K562 (cell line): ENCODE results near the gene PLA2G15. TPM values are rescaled to one million over a fixed set of nuclear protein-coding genes. Genes with fewer than 3 reads are reported as not detected.
A peak's percentile ranks its signal among the peaks of the same experiment; 100 is the strongest.

Experiments
- ASH1L ChIP-seq: fragments of 450-650 bp; IDR thresholded peaks from 2 replicates; pipeline ENCODE4 v1.6.1; 2018; ENCODE audit warnings: borderline replicate concordance, mild to moderate bottlenecking, low read depth; ENCODE audit not compliant: partially characterized antibody
- BRD9 ChIP-seq: fragments of 450-650 bp; IDR thresholded peaks from 2 replicates; pipeline ENCODE4 v1.6.1; 2018; ENCODE audit warnings: low read depth; ENCODE audit not compliant: partially characterized antibody
- CTBP1 ChIP-seq: fragments of 450-650 bp; IDR thresholded peaks from 2 replicates; pipeline ENCODE4 v1.6.1; 2016; ENCODE audit warnings: borderline replicate concordance
- EGR1 ChIP-seq: fragments of 450-650 bp; conservative IDR thresholded peaks from 2 replicates; pipeline ENCODE4 v1.6.1; 2017; ENCODE audit warnings: mild to moderate bottlenecking
- GABPB2 ChIP-seq: fragments of 250-450 bp; sonication (Bioruptor Pico); conservative IDR thresholded peaks from 2 replicates; pipeline ENCODE4 v1.5.1; 2021; ENCODE audit warnings: mild to moderate bottlenecking
- MAFG ChIP-seq: fragments of 450-650 bp; conservative IDR thresholded peaks from 2 replicates; pipeline ENCODE4 v1.6.1; 2016; ENCODE audit warnings: missing genetic modification characterization, missing compliant biosample characterization
- NFRKB ChIP-seq: fragments of 450-650 bp; IDR thresholded peaks from 2 replicates; pipeline ENCODE4 v1.6.1; 2016; ENCODE audit warnings: low read depth
- TSC22D4 ChIP-seq: fragments of 450-650 bp; IDR thresholded peaks from 2 replicates; pipeline ENCODE4 v1.6.1; 2016; ENCODE audit warnings: missing genetic modification characterization, missing biosample characterization, control low read depth
- polyA plus RNA-seq, 8 experiments: library from polyadenylated mRNA; depleted of rRNA in 4 of 8; stranded (reverse) in 5 of 8; unstranded in 3 of 8; fragments of >200 nt; fragmentation: Nextera tagmentation in 2 of 8; fragmentation: Illumina TruSeq in 1 of 8; extraction: Ambion mirVana in 2 of 8; extraction: Trizol in 1 of 8; gene quantifications; 2 replicates each; pipeline versions ENCODE4 v1.2.1 to v1.2.3, GENCODE V29; 2011 to 2014; ENCODE audit warnings: inconsistent platforms in 1 of 8, missing spikeins in 1 of 8
- total RNA-seq, 7 experiments: library from RNA; depleted of rRNA in 6 of 7; stranded (reverse); fragments of >200 nt in 6 of 7; fragmentation: Illumina TruSeq in 2 of 7; extraction: Trizol in 2 of 7; gene quantifications; 2 replicates each; pipeline versions ENCODE4 v1.2.1 to v1.2.3, GENCODE V29; 2011 to 2021; ENCODE audit warnings: low replicate concordance in 1 of 7
- TF ChIP-seq, protein P1 (sequence below): sonication (generic); formaldehyde crosslinking; IDR thresholded peaks from 2 replicates; pipeline ENCODE4 v1.8.1; 2023; ENCODE audit warnings: mild to moderate bottlenecking, missing genetic modification reagents
- TF ChIP-seq, protein P2 (sequence below): IDR thresholded peaks from 2 replicates; pipeline ENCODE4 v1.6.1; 2016; ENCODE audit warnings: missing genetic modification characterization, missing compliant biosample characterization
- TF ChIP-seq, protein P3 (sequence below): fragments of 450-650 bp; IDR thresholded peaks from 2 replicates; pipeline ENCODE4 v1.6.1; 2017; ENCODE audit warnings: antibody characterized with exemption
- TF ChIP-seq, protein P4 (sequence below): fragments of 450-650 bp; IDR thresholded peaks from 2 replicates; pipeline ENCODE4 v1.7.1; 2018; ENCODE audit warnings: mild to moderate bottlenecking, low read depth; ENCODE audit not compliant: partially characterized antibody

Gene PLA2G15
- total and polyA plus RNA-seq, 9 of the 15 experiments (the other 6 are each of a cell fraction or from before 2014, with no cell fraction given), result 0.42 to 8.6 (median 4.8) TPM

DNA sequence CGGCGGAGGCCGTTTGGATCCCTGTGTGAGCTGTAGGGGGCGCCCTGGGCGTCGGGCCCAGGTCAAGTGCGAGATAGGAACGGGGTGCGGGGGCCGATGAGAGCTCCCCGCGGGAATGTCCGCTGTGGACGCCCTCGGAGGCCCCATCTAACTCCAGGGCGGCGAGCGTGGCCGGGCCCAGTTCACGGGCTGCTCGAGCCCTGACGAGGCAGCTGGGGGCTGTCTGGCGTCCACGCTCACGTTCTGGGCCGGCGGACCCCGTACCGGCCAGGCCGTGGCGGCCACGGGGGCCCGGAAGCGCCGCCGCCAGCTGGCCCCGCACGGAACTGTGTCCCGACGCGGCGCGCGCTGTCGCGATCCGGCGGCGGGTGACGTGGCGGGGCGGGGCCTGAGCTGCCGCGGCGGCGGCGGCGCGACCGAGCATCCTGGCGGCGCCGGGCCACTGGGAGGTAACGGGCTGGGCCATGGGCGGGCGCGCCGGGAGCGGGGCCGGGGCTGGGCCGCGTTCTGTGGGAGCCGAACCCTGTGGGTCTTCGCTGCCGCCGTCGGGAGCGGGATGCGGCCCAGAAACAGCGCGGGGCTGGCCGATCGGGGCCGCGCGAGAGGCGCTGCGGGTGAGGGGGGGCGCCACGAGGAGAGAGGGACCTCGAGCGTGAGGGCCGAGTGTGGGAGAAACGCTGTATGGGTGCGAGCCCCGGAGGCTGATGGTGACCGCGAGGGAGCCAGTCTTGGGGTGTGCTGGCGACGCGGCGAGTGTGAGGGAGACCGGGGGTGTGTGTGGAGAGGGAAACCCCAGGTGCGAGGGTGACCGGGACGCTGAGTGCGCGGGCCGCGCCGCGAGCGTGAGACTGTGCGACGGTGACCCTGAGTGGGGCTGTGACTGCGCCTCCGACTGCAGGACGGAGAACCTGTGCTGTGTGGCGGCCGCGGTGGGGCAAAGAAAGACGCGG, 19.2 kb downstream of the PLA2G15 start, which contains the start of gene SLC7A6 (continued):
- TF ChIP-seq, protein P1, sequence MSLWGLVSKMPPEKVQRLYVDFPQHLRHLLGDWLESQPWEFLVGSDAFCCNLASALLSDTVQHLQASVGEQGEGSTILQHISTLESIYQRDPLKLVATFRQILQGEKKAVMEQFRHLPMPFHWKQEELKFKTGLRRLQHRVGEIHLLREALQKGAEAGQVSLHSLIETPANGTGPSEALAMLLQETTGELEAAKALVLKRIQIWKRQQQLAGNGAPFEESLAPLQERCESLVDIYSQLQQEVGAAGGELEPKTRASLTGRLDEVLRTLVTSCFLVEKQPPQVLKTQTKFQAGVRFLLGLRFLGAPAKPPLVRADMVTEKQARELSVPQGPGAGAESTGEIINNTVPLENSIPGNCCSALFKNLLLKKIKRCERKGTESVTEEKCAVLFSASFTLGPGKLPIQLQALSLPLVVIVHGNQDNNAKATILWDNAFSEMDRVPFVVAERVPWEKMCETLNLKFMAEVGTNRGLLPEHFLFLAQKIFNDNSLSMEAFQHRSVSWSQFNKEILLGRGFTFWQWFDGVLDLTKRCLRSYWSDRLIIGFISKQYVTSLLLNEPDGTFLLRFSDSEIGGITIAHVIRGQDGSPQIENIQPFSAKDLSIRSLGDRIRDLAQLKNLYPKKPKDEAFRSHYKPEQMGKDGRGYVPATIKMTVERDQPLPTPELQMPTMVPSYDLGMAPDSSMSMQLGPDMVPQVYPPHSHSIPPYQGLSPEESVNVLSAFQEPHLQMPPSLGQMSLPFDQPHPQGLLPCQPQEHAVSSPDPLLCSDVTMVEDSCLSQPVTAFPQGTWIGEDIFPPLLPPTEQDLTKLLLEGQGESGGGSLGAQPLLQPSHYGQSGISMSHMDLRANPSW (CRISPR knock-in tag), result 0 out of 2 replicates have a peak, but pooled peaks have one; percentile 78
- TF ChIP-seq, protein P2, sequence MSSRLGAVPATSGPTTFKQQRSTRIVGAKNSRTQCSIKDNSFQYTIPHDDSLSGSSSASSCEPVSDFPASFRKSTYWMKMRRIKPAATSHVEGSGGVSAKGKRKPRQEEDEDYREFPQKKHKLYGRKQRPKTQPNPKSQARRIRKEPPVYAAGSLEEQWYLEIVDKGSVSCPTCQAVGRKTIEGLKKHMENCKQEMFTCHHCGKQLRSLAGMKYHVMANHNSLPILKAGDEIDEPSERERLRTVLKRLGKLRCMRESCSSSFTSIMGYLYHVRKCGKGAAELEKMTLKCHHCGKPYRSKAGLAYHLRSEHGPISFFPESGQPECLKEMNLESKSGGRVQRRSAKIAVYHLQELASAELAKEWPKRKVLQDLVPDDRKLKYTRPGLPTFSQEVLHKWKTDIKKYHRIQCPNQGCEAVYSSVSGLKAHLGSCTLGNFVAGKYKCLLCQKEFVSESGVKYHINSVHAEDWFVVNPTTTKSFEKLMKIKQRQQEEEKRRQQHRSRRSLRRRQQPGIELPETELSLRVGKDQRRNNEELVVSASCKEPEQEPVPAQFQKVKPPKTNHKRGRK (tag), result no peak
- TF ChIP-seq BRD9, result no peak
- peak; percentile 94 for TF ChIP-seq CTBP1
- TF ChIP-seq ASH1L, result no peak
- TF ChIP-seq MAFG (tag), result no peak
- TF ChIP-seq, protein P3, sequence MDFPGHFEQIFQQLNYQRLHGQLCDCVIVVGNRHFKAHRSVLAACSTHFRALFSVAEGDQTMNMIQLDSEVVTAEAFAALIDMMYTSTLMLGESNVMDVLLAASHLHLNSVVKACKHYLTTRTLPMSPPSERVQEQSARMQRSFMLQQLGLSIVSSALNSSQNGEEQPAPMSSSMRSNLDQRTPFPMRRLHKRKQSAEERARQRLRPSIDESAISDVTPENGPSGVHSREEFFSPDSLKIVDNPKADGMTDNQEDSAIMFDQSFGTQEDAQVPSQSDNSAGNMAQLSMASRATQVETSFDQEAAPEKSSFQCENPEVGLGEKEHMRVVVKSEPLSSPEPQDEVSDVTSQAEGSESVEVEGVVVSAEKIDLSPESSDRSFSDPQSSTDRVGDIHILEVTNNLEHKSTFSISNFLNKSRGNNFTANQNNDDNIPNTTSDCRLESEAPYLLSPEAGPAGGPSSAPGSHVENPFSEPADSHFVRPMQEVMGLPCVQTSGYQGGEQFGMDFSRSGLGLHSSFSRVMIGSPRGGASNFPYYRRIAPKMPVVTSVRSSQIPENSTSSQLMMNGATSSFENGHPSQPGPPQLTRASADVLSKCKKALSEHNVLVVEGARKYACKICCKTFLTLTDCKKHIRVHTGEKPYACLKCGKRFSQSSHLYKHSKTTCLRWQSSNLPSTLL, result no peak
- no peak for TF ChIP-seq NFRKB
- no peak for TF ChIP-seq GABPB2 (CRISPR knock-in tag)
- TF ChIP-seq, protein P4, sequence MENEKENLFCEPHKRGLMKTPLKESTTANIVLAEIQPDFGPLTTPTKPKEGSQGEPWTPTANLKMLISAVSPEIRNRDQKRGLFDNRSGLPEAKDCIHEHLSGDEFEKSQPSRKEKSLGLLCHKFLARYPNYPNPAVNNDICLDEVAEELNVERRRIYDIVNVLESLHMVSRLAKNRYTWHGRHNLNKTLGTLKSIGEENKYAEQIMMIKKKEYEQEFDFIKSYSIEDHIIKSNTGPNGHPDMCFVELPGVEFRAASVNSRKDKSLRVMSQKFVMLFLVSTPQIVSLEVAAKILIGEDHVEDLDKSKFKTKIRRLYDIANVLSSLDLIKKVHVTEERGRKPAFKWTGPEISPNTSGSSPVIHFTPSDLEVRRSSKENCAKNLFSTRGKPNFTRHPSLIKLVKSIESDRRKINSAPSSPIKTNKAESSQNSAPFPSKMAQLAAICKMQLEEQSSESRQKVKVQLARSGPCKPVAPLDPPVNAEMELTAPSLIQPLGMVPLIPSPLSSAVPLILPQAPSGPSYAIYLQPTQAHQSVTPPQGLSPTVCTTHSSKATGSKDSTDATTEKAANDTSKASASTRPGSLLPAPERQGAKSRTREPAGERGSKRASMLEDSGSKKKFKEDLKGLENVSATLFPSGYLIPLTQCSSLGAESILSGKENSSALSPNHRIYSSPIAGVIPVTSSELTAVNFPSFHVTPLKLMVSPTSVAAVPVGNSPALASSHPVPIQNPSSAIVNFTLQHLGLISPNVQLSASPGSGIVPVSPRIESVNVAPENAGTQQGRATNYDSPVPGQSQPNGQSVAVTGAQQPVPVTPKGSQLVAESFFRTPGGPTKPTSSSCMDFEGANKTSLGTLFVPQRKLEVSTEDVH, result peak; percentile 54
- no peak for TF ChIP-seq TSC22D4 (tag)
- TF ChIP-seq EGR1, result peak; percentile 82
